GM19395 (cell line): ENCODE measurements around the gene ISLR.
"Not testable (repeated sequence)": the region's sequence is repeated elsewhere in the genome, so short reads cannot be mapped to it uniquely, and the experiment has no call there.

Experiments
- ATAC-seq: cut with Tn5 transposase; IDR thresholded peaks from one replicate; pipeline ENCODE4 v1.9.1; 2021; ENCODE audit warnings: mild to moderate bottlenecking, moderate library complexity; ENCODE audit not compliant: unreplicated experiment

The ISLR gene

DNA sequence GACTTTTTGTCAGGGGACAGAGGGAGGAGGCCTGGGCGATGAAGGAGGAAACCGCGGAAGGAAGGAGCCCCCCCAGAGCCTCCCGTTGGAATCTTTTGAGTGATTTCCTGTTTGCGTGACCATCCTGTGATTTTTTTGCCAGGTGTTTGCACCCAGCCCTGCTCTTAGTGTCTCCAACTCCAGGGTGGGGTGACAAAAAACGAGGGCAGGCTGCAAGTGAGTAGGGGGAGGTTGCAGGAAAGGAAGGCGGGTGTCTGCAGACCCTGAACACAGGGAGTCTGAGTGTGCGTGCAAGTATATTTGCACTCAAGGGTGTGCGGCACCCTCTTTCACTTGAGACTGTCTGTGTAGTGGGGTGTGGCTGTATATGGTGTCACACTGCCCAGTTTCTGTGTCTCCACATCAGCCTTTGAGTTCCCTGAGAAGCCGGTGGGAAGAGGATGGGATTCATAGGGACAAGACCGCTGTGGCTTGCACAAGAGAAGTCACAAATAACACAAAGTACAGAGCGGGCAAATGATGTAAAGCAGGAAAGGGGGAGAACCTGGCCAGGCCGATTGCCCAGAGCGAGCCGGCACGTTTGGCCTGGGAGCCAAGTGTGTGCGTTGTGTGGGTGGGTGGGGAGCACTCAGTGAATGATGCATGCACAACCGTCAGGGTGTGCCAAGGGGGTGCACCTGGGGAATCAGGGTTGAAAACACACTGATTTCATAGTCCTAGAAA lies 36.5 kb upstream of the ISLR start:
- no peak for ATAC-seq

DNA sequence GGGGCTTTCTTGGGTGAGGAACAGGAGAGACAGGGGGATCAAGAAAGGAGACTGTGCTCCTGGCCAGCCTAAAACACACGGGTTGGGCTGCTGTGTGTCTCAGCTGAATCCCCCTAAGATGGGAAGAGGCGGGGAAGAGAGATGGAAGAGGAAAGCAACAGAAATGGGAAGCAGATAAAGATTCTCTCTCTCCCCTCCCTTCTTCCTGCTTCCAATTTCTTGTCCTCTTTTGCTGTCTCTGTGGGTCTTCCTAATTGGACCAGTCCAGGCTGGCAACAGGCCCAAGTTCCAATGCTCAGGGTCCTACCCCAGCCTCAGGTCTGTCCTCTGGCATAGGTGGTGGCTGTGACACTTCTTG lies 36.0 kb upstream of the ISLR start:
- ATAC-seq: no peak

DNA sequence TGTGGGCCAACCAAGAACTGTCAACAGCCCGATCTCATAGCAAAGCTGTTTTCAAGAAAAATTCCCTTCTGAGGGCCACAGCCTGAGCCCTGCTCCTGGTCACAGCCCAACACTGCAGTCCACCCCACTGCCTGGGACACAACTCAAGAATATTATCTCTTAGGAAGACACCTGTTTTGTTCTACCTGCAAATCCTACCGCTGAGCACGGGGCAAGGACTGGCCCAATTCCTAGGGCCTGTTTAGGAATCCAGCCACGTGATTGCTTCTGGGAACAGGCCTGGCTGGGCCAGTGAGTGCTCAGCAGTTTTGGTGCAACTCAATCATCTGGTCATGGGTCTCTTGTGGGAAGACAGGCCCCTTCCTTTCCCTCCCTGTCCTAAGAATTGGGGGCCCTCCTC lies 34.9 kb upstream of the ISLR start:
- ATAC-seq: no peak

DNA sequence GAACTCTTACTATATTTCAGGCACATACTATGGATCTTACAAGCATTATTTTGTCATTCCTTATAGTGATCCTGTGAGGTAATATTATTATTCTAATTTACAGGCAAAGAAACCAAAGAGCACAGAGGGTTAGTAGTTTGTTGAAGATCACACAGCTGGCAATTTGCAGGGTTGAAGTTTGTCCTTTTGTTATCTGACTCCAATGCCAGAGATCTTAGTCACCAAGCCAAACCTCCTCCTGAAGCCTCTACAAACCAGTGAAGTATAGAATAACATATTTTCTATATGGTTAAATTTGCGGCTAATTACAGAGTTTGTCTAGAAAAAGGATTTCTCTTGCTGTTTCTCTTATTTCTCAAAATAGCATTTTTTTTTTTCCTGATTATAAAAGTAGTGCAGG lies 31.9 kb upstream of the ISLR start:
- no peak for ATAC-seq

- no peak for ATAC-seq
Measured at GRCh38 chr15:74144153-74144775, 29.2 kb upstream of the ISLR start.

GRCh38 chr15:74146277-74146800 lies 27.2 kb upstream of the ISLR start:
- no peak for ATAC-seq

- no peak for ATAC-seq
Measured at GRCh38 chr15:74147051-74147450, 26.5 kb upstream of the ISLR start.

DNA sequence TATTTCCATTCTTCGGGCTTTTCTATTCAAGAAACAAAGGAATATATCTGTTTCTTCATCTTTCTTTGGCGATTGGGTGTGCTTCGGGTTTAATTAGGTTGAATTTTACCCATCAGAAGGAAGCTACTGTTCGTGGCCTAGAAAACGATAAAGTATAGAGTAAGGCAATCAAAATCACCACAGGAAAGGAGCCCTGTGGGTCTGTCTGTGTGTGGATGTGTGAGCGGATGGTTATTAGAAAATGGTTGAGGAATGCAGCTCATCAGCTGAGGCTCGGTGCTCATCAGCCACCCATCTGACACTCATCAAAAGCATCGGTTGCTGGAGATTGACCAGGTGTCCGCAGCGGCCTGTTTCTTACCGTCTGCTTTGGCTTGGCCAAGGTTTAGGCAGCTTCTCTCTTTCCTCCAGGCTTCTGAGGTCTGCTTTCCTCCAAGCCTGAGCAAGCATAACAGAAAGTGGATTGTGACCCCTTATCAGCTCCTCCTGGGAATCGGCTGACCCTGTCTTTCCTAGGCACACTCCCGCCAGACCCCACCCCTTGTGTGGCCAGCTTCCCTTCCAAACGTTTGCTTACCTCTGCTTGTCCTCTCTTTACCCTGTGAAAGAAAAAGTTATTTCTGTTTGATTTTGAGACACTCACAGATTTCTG lies 17.6 kb upstream of the ISLR start:
- no peak for ATAC-seq

DNA sequence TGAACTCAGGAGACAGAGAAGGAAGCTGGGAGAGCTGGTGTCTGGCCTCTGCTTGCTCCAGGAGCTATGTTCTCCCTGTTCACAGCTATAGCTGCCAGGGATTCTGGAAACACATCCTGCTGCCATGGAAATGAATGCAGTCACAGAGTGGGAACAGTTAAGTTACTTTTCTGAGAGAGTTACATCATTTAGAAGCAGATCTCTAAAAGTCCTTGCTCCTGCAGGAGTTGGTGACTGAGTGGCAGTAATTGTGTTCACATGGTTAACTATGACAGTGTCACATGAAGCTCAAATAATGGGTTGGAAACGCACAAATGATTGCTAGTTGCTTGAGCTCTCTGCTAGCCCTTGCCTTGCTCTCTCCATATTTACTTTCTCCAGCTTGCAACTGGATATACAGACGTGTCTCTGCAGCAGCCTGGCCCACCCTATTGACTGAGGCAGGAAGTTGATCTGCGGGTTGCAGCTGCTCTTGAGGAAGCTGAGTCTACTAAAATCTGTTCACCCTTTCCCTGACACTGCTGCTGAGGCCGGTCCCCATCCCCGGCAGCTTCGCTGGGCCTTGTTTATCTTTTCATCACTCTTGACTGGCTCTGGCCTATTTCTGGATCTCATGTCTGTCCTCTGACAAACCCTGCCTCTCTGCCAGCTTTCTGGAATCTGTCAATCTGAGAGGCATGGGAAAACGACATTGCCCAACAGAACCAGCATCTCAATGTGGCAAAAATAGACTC lies 16.7 kb upstream of the ISLR start:
- no peak for ATAC-seq

DNA sequence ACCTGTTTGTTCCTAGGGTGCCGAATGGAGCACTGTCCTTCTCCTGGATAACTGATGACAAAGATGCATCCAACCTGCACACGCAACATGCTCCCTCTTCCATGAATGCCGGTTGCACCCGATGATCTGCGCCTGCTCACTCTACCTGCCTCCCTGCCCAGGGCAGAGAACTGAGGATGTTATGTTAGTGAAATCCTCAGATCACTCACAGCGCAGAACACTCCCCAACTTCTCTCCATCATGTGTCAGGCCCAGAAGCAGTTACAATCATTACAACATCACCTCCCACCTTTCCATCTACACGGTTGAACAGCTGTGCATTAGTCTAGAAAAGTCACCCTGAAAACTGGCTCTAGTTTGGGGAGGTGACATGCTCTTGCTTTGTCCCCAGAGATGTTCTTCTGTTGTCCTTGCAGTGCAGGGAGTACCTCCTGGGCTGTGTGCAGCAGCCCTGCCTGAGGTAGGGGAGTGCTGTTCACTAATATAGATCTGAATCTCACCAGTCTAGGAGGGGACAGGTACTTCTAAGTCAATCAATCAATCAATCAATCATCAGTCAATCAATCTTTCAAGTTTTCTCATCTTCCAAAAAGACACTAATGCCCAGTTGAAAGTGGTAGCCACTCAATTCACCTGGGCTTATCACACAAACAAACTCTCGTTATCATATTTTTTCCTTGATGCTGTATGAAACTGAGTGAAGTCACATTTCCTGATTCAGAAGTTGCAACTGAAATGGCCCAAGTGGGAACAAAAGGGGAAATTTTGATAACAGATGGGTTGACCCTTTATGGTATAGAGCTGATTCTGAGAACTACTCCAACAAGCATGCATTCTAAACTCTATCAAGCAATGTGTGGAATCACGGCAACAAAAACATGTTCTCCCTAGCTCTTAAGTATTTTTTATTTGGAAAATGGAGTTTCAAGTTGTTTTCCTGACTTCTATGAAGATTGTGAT lies 15.4 kb upstream of the ISLR start:
- no peak for ATAC-seq

GRCh38 chr15:74158855-74159650 lies 14.5 kb upstream of the ISLR start:
- ATAC-seq: peak; percentile 83

- ATAC-seq: no peak
Measured at GRCh38 chr15:74159773-74160172, 13.7 kb upstream of the ISLR start.

- ATAC-seq: not testable (repeated sequence)
Measured at GRCh38 chr15:74160390-74160789, 13.1 kb upstream of the ISLR start.

GRCh38 chr15:74162195-74162536 lies 11.3 kb upstream of the ISLR start:
- ATAC-seq: not testable (repeated sequence)

GRCh38 chr15:74165461-74165860 lies 8.0 kb upstream of the ISLR start:
- no peak for ATAC-seq

DNA sequence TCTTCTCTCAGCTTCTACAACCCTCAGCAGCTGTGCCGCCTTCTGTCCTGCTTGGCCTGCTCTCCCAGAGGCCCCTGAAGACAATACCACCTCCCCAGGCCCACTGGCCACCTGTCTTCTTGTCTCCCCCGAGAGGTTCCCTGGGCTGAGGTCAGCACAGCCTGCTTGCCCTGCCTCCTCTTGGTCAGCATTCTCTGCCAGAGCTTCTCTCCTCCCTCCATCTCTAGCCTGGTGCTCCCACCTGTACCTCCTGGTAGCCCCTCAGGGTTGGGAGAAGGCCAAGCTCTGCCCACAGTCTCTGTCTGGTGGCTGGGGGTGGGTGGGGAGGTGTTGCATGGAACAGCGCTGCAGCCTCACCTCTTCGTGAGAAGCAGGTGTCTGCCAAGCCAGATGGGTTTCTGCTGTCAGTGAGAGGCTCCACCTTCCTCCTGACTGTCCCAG lies 5.6 kb upstream of the ISLR start:
- no peak for ATAC-seq

DNA sequence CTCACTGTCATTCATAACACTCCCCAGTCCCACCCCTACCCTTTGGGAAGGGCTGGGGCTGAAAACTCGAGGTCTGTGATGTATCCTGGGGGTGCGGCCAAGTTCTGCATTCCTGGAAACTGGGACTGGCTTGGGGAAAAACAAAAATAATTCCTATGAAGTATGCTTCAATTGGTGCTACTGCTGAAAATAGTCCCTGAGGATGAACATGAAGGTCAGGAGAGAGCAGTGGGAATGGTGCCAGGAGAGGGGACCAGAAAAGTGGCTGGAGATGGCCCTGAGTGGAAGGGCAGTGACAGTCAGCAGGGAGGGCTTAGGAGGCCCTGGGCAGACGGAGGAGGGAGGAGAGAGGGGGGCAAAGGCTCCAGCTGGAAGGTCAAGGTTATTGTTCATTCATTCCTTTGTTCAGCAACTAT lies 4.8 kb upstream of the ISLR start:
- ATAC-seq: no peak

GRCh38 chr15:74170071-74170844 lies 3.3 kb upstream of the ISLR start:
- no peak for ATAC-seq
